Stimulated activated CD4-positive, alpha-beta T cell treated with anti-CD3 and anti-CD28 coated beads, Interleukin-1b, Interleukin-23, amount 100 ng/mL, for 4 hours (primary cell): ENCODE measurements around the gene PHACTR1.
A peak's percentile ranks its signal among the peaks of the same experiment; 100 is the strongest.

Experiments
- DNase-seq, 2 donors: peaks; one replicate each; pipeline ENCODE4 v3.0.0-alpha.2; 2020; ENCODE audit warnings: low read depth in 2 of 2

PHACTR1 gene

DNA sequence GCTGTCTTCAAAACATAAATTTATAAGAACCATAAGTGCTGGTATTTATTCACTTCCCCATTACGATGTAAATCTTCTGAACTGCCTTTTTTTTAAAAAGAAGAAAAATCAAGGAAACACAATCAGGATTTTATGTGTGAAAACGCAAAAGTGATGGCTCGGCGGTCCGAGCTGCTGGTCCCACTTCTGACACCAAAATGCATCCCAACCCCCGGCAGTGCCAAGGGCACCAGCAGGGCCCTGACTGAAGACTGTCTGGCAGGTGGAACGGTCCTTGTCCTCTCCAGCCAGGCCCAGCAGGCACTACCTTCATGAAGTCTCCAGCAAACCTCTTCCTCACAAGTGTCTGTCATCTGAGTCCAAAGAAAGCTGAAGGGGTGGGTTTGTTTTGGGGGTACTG is 570.5 kb downstream of the PHACTR1 start:
- DNase-seq, result no peak

DNA sequence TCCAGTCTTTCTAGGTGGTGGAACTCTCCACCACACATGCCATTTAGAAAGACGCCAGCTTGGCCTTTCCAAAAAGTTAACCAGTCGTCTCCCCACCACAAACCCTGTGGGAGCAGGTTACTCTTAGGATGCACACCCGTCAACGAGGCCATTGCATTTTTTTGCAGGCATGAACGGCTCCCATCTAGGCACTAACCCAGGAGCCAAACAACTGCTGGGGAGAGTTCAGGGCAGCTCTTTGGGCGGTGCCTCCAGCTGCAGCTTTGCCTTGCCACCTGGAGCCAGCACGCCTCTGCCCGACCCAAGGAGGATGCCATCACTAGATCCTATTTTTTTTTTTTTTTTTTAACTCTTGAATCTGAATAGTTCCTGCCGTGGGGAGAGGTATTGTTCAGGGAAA is 571.9 kb downstream of the PHACTR1 start:
- no peak for DNase-seq

DNA sequence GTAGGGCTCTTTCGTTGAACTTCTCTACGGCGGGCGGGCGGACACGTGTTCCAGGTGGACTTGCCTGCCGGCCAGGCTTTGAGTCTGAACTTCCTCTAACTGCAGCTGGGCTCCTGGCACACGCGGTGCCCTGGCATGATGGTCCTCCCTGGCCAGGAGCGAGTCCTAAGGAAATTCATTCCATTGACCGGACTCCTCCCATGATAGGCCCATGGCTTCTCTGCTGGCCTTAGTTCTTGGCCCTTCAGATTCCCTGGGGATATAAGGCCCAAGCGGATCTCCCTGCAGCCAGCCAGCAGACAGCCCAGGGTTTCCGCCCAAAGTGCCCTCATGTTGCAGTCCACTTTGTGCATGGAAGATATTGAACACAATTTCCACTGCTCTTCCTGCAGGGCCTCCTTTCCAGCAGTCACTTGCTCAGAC is 572.4 kb downstream of the PHACTR1 start:
- no peak for DNase-seq

DNA sequence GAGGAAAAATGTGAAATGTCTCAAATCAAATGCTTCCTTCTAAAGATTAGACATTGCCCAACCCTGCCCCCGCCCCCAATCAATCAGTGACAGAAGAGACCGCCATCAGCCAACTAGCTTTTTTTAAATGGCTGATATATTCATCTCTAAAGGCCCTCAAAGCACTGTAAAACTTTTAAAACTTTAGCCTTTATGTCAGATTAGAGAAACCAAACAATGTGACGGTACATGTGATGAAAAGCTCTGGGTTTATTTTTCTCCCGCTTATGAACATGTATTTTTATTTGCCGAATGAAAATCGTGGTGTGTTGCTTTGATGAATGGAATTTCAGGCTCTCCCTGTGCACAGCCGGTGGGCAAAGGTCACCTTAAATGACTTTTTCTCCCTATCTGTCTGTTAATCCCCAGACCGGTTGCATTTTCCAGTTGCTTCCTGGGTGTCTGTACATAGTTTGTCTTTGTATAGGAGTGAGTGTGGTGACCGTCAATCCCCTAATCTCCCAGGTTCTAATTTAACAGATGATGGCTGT is 573.3 kb downstream of the PHACTR1 start:
- DNase-seq, result no peak

DNA sequence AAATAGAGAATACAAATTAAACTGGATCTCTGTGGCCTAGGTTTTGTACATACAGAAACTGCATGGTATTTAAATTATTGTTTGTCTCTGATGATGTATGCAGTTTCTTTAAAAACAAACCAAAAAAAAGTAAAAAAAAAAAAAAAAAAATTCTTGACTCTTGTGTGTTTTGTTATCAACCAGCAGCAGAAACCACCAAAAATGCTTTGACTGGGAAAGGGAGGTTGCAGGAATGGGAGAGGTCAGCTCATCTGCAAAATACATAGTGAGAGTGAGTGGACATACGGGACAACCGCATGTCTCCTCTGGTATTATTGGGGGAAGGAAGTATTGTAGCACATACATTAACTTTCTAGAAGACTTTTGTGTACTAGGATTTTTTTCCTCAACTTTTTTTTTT is 573.8 kb downstream of the PHACTR1 start:
- DNase-seq, result no peak

DNA sequence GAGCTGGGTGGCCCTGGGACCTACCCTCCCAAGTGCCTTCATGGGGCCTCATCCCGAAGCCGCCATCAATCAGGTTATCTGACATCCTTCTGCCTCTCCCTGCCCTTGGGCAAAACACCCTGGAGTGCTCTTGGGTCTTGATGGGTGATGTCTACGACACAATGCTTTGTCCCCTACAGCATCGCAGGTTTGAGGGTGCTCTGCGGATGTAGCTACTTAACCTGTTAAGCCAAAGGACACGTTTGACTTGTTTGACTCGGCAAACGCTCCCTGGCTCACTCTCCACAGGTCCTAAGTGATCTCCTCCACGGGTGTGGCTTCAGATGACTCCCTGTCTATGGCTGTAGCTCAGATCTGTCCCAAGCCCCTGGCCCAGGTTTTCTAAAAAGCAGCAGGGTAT is 576.2 kb downstream of the PHACTR1 start:
- no peak for DNase-seq

DNA sequence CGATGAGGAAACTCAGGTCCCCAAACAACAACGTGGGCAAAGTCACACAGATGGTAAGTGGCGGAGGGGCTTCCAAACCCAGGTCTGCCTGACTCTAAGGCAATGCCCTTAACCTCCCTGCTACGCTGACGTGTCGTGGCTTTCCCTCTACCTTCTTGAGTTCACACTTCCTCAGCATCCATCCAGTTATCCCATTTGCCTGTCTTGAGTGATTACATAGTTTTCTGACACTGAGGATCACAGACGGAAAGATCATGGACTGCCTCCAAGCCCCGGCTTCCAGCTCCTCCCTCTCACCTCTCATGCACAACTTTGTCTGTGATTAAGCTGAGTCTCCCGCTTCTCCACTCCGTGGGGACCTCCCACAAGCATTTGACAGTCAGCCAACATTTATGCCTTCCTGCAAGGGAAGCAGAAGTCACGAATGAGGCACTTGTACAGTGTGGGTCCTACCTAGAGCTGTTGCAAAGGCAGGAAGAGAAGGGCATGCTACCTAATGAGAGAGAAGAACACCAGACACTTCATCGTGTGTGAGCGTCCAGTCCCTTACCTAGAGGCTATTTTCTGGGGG is 578.0 kb downstream of the PHACTR1 start:
- no peak for DNase-seq

DNA sequence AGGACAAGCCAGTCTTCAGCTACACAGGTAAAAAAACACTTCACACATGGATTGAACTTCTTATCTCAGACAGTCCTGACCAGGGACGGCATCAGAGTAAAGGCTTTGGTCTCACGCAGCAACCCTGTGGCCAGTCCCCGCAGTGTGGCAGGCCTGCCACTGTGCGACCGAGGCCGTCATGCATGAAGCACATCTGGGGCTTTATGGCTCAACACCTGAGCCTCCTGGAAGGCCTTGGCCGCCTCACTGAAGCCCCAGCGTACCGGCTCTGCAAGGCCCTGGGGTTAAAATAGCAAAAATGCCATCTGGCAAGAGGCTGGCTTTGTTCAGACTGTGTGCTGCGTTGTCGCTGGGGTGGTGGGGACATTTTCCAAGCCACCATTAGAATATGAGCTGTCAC is 579.0 kb downstream of the PHACTR1 start:
- DNase-seq, result no peak

DNA sequence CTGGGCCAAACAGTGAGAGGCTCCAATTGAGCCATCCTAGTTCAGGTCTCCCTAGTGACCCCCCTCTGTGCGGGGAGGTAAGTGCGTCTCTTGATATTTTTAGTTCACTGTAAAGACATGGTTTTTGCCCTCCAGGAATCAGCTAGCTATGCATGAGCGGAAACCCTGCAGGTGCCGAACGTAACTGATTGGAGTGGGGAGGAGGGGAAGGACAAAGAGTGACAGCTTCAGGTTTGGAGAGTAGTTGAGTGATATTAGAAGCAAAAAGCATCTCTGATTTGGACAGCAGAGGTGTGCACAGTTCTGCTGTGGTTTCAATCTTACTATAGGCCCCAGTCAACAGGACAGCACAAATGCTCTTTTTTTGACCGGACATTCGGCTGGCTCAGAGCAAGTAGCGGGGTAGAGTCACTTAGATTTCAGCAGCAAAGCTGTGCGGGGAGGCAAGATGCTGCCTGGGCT is 580.0 kb downstream of the PHACTR1 start:
- no peak for DNase-seq

DNA sequence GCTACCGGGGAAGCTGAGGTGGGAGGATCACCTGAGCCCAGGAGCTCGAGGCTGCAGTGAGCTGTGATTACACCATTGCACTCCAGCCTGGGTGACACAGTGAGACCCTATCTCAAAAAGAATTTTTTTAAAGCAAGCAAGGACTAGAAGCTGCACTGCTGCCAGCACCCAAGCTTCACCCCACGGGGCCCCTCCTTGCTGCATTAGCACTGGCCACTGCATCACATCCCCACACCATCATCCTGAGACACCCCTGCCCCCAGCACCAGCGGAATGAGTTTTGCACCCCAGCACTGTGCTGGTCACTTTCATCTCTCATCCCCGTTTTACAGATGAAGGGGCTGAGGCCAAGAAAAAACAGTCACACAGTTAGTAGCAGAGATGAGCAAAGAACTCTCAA is 580.8 kb downstream of the PHACTR1 start:
- no peak for DNase-seq

DNA sequence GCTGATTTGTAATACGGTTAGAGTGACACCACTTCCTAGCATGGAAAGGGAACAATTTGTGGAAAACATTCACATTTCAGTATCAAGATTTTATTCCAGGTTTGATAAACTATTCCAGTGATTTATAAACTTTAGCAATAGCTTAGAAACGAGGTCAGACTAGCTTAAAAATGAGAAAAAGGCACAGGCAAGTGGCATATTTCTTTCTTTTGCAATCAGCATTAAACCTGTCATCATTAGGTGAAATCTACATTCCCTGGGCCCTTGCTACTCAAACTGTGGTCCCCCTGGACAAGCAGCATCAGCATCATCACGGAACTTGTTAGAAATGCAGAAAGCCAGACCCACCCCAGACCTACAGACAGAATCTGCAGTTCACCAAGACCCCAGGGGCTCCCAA is 581.9 kb downstream of the PHACTR1 start:
- no peak for DNase-seq

DNA sequence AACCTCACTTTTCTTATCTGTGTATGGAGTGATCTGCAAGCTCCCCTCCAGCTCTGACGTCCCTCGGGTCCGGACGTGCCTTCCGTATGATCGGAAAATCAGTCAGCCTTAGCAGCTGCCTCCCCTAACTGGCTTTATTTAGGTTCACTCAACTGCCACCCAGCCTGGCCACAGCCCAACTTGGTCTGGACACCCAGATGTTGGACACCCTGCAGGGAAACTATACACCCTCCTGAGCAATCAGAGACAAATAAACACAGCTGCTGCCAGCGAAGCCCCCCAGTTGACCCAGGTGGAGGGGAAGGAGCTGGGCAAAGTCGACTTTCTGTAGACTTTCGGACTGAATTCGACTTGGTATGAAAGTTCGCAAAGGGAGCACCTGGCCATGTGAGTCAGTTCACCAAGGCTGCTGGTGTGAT is 582.8 kb downstream of the PHACTR1 start:
- no peak for DNase-seq

DNA sequence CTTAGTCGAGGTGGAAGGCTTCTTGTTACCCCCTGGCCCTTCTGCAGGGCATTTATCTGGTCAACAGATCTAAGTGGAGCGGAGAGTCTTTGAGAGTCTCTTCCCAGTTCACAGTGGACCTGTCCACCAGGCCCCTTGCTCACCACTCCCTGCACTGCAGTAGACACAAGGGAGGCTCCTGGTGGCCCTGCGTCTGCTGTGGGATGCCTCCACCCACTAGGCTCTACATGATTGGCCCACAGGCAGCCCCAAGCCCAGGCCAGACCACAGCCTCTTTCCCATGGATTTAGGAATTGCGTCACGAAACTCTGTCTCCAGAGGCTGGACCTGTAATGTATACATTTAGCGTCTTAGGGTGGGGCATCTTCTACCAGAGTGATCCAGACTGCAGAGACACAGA is 583.4 kb downstream of the PHACTR1 start:
- no peak for DNase-seq

DNA sequence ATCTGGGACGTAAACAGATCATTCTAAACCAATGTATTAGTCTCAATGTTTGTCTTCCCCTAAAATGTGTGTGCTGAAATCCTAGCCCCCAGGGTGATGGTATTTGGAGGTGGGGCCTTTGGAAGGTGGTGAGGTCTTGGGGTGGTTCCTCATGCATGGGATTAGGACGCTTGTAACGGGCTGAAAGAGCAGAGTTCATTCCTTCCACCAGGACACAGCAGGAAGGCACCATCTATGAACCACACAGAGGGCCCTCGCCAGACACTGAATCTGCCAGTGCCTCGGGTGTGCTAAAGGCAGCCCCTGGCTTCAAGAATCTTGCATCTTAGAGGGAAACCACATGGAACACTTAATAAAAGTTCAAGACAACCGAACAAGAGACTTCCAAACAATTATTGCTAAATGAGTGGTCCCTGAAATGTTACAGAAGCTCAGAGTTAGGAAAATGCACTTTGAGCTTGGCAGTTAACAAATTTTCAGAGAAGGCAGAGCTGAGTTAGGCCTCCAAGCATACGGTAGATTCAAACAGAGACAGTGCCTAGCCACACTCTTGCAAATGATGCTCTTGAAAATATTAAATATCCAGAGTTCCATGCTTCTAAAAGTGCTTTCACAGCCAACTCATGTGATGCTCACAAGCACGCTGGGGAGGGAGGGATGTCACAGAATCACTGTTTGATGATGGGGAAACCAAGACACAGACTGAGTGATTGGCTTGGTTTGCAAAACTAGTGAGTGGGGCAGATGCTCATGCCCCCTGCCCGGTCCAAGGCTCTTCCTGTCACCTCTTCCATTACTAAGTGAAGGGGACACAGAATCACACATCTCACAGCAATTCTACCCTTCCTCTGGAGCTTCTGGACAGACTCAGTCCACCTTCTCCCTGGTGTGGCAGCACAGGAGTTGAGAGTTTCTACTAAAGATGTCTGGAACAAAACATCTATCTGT is 584.4 kb downstream of the PHACTR1 start:
- DNase-seq, result no peak

DNA sequence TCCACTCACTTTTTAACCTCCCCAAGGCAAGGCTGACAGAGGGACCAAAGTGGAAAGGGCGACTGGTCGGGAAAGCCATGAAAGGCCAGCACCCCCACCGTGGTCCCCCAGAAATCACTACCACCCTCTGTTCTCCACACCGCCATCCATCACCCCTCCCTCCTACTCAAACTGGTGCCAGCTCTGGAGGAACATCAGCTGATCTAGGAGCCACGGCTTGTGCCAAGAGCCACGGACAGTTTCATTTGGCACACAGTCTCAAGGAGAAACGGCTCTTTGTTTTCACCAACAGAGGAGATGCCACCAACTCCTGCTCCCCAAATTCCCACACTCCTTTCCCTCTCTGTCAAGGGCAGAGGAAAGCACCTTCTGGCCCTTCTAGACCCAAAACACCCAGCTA is 585.7 kb downstream of the PHACTR1 start:
- DNase-seq, result no peak

DNA sequence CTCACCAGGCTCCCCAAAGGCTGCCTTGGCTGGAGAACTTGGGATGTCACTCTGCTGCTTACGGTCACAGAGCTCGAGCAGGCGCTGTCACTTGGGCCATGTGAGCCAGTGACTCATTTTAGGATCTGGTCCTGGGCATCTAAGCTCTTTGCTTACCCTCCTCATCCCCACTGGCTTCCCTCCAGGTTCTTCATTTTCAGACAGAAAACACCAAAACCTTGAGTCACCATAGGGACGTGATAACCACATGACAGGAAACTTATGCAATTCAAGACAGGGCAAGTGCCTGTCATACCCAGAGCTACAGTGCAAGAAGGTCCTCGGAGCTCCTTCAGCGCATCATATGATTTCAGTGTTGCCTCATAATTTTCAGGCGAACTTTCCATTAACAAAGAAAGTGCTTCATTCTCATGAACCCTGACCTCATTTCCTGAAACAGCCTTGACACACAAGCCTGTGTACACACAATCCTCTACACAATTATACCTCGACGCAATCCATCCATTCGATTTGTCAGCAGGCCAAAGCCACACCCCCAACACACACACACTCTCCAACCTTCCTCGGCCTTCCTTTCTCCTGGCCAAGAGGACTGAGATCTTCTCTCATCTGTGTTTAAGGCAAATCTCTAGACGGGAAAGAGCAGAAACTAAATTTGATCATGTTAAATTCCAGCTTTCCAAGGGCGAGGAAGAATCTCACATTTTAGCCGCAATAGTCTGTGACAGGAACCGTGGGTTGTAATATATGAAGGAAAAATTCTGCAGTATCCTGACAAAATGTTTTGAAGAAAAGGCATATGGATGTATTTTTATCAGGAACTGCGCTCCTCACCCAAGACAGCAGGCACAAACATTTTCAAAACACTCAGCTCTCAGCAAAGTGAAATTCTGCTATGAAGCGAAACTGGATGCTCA is 586.4 kb downstream of the PHACTR1 start:
- DNase-seq, result peak in 1 of 2 donors; percentile 22

DNA sequence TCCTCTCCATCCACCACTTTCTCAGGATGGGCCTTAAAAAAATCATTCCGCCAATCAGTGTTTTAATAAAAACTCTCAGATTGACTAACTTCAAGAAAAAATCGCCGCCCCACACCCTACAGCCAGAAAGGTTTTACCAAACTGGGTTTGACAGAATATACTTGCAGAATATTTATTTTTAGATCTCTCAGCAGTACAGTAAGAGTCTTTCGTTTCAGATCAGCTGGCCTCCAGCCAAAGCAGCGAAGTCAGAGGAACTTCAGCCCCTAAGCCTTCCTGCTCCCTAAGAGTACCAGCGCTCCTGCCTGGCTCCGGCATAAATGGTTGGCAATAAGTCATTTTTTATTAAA is 587.1 kb downstream of the PHACTR1 start:
- DNase-seq, result no peak

DNA sequence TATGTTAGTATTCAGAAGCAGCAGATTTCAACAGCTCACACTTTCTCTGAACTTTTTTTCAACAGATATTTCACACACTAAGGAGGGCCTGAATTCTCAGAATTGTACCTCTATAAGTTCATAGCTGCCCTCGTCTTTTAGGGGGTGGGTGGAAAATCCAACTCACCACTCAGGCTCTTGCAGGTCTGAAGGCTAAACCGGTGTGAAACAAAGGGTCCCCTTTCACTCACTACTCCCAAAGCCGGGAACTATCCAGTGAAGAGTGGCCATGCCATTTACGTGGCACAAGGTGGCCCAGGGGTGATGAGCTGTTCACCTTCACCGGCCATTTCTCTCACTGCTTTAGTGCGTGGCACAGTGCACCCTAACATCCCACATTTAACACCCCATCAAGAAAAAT is 587.5 kb downstream of the PHACTR1 start:
- no peak for DNase-seq

DNA sequence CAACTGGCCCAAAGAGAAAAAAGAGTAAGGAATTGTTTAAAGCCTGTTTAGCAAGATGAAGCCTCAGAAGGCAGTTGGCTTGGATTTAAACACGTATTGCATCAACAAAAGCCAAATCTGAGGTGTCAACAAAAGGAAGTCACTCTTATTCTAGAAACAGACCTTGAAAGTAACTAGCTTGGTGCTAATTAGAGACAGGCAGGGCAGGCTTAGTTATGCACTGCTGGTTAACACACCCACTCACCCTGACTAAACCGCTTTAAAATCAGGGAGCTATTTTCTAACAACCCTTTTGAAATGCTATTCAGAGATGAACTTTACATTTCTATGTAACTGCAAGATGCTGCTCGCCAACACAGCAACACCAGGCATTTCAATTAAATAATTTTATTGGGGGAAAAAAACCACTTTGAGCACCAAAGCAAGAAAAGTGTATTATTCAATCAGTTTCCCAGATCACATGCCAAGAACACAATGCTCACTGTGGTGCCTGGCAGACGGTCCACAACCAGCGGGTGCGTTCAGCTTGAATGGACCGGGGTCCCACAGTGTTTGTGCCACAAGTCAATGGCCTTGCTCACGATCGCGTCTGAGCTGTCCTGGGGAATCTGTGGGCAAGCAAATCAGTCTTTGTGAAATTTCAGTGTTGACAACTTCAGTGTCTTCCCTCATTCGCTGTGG is 588.2 kb downstream of the PHACTR1 start:
- DNase-seq, result no peak

DNA sequence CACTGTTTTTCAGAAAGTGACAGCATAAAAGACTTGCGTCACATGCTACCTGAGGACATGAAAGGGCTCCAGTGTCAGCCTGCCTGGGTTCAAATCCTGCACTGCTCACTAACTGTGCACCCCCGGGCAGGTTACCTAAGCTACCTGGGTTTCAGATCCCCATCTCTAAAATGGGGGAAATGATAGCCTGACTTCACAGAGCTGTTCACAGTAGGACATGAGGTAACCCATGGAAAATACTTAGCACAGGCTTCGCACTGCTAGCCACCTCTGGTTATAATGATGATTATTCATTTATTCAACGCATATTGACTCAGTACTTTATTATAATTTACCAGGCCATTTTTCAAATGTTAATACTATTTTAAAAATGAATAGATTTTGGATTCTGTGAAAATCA is 588.7 kb downstream of the PHACTR1 start:
- DNase-seq, result no peak

DNA sequence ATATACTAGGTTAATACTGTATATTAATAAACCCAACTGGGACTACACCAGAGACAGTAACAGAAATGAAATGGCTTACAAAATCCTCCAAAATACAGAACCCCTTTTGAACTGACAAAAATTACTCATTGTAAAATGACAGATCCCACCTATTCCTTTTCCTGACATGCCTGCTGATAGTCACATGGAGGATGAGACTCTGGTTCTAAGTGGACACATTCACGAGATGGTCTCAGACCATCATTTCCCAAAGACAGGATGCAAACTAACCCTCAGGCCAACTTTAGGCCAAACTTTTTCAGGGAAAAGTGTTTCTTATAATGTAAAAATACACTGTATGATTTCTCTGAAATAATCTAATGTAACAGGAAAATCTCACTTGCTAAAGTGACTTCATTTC is 589.2 kb downstream of the PHACTR1 start:
- DNase-seq, result no peak
